HG03354 (cell line): ENCODE results near the gene AUH.

Experiments
- ATAC-seq: cut with Tn5 transposase; IDR thresholded peaks from one replicate; pipeline ENCODE4 v1.9.1; 2021; ENCODE audit warnings: mild to moderate bottlenecking; ENCODE audit not compliant: unreplicated experiment, poor library complexity, severe bottlenecking

Gene AUH

DNA sequence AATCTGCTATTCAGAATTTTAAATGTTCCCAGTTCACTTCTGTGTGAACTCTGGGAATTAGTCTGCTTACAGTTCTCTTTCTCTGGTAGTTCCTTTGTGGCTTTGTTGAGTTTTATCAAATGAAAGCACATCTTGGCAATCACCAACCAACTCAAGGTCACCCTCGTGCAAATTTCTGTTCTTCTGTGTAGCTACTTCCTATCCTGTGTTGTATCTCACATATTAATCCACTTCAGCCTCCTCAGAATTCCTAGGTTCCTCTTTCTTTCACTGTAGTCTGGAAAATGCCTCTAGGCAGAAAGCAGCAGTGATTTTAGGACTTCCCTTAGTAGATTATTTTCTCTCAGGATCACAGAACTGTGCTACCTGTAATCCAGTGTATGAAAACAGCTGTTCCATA, 100.3 kb downstream of the AUH start:
- ATAC-seq, result no peak

DNA sequence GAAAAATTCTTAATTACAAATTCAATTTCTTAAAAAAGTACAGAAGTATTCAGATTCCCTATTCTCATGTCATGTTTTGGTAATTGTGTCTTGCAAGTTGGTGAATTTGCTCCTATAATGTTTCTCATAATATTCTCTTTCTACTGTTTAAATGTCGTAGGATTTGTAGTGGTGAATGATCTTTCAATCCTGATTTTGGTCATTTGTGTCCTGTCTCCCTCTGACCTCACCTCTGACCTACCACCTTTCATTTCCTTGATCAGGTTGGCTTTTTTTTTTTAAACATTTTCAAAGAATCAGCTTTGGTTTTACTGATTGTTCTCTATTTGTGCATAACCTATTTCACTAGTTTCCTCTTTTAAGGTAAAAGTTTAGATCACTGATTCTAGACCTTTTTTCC, 102.6 kb downstream of the AUH start:
- no peak for ATAC-seq

DNA sequence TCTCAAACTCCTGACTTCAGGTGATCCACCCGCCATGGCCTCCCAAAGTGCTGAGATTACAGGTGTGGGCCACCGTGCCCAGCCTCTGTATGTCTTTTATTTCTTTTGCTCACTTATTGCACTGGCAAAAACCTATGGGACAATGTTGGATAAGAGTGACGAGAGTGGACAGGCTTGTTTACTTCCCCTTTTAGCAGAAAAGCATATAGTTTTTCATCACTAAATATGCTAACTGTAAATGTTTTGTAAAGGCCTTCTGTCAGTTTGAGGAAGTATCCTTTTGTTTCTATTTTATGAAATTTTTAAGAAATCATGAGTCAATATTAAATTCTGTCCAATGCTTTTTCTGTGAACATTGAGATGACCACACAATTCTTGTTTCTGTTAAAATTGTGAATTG, 103.3 kb downstream of the AUH start:
- ATAC-seq, result no peak

DNA sequence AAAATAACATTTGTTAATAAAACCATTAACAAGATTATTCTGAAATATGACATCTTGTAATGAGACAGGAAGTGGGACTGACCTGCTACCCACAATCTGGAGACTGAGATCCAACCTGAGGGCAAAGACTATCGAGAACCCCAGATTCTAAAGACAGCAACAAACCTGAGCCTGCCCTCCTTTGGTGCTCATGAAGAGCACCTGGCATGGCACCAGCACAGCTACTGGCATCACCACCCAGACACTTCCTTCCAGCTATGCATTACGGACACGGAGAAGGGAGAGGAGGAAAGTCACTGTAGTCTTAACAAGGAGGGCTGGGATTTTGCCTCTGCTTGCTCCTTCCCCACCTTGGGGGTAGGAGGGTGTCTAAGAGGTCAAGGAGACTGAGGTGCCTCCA, 105.5 kb downstream of the AUH start:
- ATAC-seq, result no peak

DNA sequence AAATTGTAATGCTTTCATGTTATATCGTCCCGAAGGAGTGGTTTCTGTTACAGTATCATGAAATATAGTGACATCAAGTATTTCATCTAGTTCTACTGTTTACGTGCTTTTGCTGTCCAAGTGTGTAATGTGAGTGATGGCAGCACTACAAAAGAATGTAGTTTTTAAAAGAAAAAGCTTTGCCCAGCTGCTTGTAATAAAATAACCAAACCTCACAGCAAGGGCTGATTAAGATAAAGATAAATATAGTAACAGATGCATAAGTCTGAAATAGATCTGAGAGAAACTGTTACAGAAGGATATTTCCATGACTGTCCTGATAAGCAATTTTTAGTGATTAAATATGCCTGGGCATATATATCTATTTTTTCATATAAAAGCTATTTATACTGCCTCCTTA, 106.4 kb downstream of the AUH start:
- ATAC-seq, result no peak

DNA sequence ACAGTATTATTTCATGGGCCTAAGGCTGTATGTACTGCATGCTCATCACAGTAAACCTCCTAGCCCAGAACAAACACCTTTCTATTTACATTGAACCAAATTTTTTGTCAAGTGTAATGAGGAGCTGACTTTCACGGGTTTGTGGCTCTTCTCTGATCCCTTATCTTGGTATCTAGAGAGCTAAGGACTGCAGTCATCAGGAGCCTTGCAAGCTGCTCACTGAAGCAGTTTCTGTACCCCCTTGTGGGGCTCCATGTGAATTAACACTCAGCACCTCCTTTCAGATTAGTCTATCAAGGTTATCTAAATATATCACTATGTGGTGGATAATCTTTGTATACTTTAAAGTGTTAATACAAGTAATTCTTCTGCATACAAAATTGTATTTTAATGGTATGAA, 108.2 kb downstream of the AUH start:
- ATAC-seq, result no peak

DNA sequence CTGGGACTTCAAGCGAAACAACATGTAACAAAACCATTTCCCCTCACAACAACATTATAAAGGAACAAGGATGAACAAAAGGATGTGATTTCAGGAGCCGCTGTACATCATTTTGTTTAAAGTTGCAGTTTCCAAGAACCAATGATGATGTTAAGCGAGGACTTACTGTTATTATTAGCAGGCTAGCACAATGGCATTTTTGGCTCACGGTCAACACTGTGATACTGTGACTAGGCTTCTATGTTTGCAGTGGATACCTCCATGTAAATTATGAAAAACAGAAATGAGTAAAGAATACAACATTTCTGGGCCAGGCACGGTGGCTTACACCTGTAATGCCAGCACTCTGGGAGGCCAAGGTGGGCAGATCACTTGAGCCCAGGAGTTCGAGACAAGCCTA, 113.0 kb downstream of the AUH start:
- no peak for ATAC-seq

DNA sequence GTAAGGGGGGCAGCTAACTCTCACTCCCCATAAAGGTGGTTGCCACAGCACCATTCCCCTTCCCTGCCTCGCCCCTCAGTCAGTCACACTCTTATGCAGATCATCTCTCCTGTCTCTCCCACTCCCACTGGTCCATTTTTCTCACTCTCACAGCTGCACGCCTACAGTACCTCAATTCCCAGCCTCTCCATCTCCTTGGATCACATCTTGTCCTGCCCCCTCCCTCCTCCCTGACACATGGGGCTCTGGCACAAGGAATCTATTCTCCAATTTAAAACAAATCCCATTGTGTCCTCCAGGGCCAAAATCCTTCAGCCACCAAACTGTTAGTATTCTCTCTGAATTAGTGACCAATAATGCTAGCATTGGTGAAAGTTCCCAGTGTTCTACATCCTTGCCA, 114.4 kb downstream of the AUH start:
- no peak for ATAC-seq

DNA sequence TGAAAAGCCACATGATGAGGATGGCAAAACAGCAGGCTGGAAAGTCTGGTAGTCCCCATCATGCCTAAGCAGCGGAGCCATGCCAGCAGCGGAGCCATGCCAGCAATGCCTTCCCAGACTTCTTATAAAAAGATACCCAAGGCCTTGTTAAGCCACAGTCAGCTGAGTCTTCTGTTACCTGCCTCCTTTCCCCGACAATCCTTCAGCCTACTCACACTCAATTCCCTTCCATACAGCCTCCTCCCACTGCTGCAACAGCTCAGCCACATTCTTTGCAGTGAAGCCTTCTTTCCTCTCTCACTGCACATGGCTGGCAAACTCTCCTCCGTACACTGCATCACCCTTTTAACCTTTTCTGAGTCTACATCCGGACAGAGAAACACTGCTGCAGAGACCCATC, 114.9 kb downstream of the AUH start:
- no peak for ATAC-seq

DNA sequence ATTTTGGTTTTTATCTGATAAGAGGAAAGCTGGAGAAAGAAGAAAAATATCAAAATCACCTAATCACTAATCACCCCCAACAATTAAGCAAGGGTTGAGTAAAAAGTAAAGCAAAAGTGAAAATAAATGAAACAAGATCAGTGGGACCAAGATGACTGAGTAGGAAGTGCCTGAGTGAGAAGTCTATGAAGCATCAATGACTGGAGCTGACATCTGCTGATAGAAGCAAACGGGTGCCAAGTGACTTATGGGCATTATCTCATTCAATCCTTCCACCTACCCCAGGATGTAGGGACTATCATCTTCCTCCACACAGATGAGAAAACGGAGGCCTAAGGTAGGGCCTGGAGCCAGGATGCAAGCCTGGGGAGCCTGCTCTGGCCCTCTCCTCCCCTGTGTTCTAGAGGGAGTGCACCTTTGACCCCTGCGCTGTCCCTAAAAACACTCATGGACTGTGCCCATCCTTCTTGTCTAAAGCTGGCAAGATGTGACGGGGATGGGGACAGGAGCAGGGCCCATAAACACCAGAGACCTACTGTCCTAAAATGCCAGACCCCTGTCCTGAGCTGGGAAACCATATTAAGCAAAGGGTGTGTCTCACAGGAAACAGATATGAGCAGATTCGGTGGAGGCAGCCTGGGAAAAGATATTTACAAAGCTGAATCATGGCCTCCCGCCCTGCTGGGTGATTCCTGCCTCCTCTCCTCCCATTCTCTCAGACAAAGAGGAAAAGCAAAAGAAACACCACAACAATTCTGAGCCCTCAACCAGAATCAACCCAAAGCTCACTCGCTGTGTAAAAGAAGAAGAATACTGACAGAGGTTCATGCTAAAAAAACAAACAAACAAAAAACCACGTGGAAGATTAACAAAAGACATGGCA, 116.0 kb downstream of the AUH start:
- ATAC-seq, result no peak

DNA sequence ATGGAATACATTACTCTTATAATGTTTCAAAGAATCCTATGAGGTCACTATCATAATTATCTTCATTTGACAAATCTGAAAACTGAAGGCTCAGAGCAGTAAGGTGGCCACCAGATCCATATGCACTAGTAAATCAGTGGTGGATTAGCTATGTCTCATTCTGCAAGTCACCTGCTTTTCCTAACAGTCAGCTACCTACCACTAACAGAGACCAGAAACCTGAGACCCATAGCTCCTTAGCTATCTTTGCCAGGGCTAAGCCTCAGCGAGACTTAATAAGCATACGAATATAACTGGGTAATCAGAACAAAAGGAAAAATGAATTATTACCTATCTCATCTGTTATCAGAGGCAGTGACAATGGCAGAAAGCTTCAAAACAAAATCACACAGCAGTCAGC, 118.7 kb downstream of the AUH start:
- ATAC-seq, result no peak

DNA sequence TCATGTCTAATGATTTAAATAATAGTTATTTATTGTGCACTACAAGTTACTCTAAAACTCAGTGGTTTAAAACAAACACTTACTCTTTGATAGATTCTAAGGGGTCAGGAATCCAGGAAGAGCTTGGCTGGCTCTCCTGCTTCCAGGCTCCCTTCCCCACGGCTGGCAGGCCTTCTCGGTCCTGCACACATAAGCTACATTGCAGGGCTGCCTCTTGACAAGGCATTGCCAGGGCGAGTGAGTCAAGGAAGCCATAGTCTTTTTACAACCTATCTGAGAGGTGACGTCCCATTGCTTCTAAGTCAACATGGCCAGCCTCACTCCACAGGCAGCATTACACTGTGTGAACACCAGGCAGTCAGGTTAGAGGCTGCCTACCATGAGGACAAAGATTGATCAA, 119.8 kb downstream of the AUH start:
- no peak for ATAC-seq

DNA sequence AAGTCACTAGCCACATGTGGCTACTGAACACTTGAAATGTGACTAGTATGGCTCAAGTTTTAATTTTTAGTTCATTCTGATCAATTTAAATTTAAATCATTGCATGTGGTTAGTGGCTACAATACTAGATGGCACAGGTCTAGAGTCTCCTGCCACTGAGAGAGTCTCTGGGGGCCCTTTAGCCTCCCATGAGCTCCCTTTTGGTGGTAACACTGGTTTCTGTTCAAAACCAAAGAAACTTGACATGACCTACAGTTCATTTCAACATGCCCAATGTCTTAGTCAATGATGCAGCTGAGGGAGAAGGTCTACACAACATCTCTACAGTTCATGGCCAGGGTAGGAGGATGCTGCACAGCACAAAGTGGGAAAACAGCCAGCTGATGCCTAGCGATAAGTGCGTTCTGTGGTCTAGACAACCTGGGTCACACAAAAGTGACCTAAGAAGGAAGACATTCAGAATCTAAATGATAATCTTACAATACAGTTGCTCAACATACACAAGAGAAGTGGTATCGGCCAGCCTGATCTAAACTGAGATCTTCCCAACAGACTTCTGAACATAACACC, 121.0 kb downstream of the AUH start:
- ATAC-seq, result no peak

DNA sequence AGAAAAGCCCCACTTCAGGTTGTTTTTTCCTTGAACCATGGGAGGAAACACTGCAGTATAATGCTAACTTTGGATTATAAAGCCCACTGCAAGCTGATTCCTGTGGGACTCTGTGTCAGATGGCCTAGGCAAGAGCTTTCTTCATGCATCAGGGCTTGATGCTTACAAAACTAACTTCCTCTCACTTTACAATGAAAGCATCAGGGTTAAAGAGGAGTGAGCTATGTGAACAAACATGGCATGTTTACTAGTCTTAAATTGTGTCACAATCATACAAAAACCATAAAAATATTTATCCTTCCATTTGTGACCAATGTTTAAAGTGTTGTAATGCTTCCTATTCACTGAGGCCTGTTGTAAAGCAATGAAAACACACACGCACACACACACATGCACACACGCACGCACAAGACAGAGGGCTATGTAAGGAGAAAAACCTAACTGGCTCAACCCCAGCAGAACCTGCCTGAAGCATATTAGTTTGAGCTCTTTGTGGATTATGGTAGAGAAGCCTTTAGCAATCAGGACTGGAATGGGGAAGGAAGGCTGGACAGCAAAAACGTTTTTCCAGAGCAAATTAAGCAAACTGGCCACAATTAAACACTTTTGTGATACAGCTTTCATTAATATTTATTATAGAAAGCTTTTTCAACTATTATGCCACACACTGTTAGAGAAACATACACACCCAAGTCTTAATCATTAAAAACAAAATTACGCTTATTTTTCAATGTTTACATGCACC, 122.2 kb downstream of the AUH start:
- no peak for ATAC-seq

DNA sequence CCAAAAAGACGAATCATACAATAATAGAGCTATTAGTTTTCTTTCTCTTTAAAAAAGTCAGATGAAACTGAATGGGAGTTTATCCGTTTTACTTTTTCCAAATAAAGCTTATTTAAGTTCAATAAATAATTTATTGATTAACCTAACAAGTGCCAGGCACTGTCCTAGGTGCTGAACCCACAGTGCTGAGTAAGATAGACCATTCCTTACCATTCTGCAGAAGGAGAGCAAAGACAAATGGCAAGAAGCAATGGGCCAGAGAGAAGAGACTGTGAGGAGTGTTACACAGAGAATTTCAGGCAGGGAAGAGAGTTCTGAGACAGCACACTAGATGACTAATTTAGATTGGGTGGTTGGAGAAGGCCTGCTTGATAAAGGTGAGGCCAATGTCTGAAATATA, 127.2 kb downstream of the AUH start:
- ATAC-seq, result no peak

DNA sequence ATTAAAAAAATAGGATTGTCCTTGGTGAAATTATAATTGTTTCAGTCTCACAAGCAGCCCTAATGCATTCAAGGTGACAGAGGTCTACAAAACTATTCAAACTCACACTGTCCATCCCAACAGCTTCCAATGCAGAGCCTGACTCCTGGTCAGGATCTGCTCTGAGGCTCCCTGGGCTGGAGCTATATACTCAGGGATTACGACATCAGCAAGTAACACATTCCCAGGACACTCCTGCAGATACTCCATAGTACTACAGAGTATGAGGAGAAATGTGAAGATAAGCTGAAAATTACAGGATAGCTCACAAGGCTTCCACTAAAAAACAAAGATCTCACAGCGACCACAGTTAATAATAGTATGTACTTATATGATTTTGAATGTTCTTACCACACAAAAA, 130.1 kb downstream of the AUH start:
- no peak for ATAC-seq

DNA sequence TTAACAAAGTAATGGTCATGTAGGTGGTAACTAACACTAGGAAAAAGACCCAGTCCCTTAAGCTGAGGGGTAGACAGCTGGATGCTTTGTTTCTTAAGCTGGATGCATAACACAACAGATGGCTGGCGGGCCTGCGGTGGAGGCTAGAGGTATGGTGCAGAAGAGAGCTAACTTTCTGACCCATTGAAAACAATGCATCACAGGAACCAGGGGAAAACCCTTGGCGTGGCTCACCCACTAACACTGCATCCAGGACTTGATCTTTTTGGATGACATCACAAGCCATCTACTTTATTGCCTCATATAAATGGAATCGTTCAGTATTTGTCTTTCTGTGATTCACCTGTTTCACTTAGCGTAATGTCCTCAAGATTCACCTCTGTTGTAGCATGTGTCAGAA, 138.7 kb downstream of the AUH start:
- no peak for ATAC-seq

DNA sequence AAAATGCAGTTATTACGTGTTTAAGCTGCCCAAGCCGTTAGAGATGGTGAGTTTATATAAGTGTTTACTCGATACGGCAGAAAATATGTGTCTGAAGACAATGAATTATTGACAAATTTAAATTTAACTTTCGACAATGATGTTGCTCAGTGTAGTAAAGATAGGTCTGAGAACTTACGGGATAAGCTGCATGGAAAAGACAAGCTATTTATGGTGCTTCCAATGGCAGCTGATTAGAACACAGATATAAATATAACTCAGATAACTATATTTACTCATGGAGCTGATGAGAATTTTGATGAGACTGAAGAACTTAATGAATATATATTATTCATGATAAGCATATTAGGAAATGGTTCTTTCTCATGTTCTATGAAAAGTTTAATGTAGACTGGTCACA, 139.3 kb downstream of the AUH start:
- no peak for ATAC-seq

DNA sequence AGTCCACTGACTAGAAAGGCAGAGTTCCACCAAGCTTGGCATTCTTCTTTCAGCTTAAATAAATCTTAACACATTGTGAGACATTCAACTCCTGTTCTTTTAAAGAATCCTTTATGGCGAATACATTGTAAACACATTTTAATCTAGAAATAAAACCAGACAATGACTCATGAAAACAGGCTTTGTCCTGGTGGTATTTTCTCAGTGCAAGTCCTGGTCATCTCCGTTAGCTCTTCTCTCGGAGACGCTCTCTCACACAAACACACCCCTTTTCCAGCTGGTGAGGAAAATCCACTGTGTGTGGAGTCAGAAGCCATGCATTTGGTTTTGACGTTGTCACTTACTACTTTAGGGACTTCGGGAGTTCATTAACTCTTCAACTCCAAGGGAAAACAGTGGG, 140.4 kb downstream of the AUH start:
- no peak for ATAC-seq

DNA sequence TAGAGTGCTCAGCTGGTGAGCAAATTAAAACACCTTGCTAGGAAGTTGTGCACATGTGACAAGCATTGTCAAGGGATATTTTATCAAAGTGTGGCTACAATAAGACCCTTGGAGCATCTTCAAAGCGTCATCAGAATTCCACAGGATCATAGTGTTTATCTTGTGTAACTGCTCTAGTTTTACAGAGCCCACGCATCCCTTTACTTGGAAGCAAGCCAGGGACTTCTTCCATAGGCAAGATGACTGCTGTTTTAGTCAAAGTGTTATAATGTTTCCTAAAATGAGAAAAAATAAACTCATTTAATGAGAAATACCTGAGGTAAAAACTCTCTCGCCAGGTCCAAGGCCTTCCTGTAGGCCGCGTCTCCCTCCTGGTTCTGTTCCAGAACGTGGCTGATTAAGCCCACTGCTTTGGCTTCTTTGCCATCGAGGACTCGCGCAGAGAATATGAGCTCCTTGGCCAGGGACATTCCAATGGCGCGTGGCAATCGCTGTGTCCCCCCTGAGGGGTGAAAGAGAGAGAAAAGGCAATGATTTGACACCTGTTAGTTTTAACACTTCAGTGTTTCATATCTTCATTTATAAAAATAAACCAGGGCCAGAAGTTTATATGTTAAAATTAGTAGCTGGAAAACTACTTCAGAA, 141.1 kb downstream of the AUH start:
- no peak for ATAC-seq

DNA sequence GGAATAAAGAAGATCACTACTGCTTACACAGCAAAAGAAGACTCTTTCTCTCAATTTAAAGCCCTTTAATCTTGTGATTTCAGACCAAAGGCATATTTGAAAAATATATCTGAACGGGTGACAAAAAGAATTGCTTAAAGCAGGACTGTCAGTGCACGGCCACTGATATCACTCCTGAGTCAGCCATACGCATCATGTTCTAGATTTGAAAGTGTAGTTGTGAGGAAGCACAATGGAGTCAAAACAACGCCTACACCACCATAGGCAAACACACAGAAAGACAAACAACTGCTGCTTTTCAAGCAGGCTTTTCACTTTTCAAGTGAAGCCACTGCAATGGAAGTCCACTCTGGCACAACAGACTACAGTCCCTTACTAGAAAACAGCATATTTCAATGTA, 141.7 kb downstream of the AUH start:
- ATAC-seq, result no peak
